Urothelium cell line (cell line): Measurements from ENCODE around the gene ATG9A.
"Not testable (repeated sequence)": the region's sequence is repeated elsewhere in the genome, so short reads cannot be mapped to it uniquely, and the experiment has no call there.

Experiments
- DNase-seq: peaks from one replicate; pipeline ENCODE4 v3.0.0; 2011; ENCODE audit warnings: low spot score, mixed read lengths
- FAIRE-seq: peaks from 2 replicates; lab custom pipeline; 2011; peaks lifted over from hg19 to GRCh38; lab: Jason Lieb, UNC

Gene ATG9A

GRCh38 chr2:219229305-219230058 is at the start of gene ATG9A, which contains the start of gene ANKZF1:
ATG9A (minus strand) TSS chr2:219229636; CDS start chr2:219228024, 1,612 bp downstream.
ANKZF1 (plus strand) TSS chr2:219229806; CDS start chr2:219230258, 452 bp downstream.
- peak; percentile 73 for FAIRE-seq
- DNase-seq, result peak; percentile 99

- FAIRE-seq (no peak), DNase-seq (no peak)
Measured at GRCh38 chr2:219278655-219279150, 49.3 kb upstream of the ATG9A start.

- DNase-seq, result peak; percentile 77
- FAIRE-seq, result peak; percentile 48
Measured at GRCh38 chr2:219277703-219278654, 48.5 kb upstream of the ATG9A start.

GRCh38 chr2:219274361-219274921 is 45.0 kb upstream of the ATG9A start:
- FAIRE-seq (no peak), DNase-seq (peak; percentile 88)

GRCh38 chr2:219273937-219274336 is 44.5 kb upstream of the ATG9A start:
- no peak for FAIRE-seq
- DNase-seq, result peak; percentile 89

- FAIRE-seq (no peak), DNase-seq (no peak)
Measured at GRCh38 chr2:219272995-219273394, 43.6 kb upstream of the ATG9A start.

- DNase-seq (no peak), FAIRE-seq (no peak)
Measured at GRCh38 chr2:219272356-219272755, 42.9 kb upstream of the ATG9A start.

GRCh38 chr2:219271021-219271420 is 41.6 kb upstream of the ATG9A start:
- FAIRE-seq, result no peak
- no peak for DNase-seq

- DNase-seq (no peak), FAIRE-seq (no peak)
Measured at GRCh38 chr2:219270055-219270372, 40.6 kb upstream of the ATG9A start.

- DNase-seq (no peak), FAIRE-seq (peak; percentile 42)
Measured at GRCh38 chr2:219269362-219270054, 40.1 kb upstream of the ATG9A start.

GRCh38 chr2:219268294-219268693 is 38.9 kb upstream of the ATG9A start:
- no peak for DNase-seq
- no peak for FAIRE-seq

- FAIRE-seq (no peak), DNase-seq (no peak)
Measured at GRCh38 chr2:219266886-219267285, 37.5 kb upstream of the ATG9A start.

- no peak for FAIRE-seq
- DNase-seq, result no peak
Measured at GRCh38 chr2:219266232-219266631, 36.8 kb upstream of the ATG9A start.

- no peak for FAIRE-seq
Measured at GRCh38 chr2:219261024-219261855, 31.8 kb upstream of the ATG9A start.

GRCh38 chr2:219258942-219259341 is 29.5 kb upstream of the ATG9A start:
- FAIRE-seq, DNase-seq: not testable (repeated sequence)

More at GRCh38 chr2:219261024-219261855, 31.8 kb upstream of the ATG9A start:
- no peak for DNase-seq

GRCh38 chr2:219254590-219255201 is 25.3 kb upstream of the ATG9A start:
- DNase-seq (no peak), FAIRE-seq (no peak)

- DNase-seq (peak; percentile 95), FAIRE-seq (no peak)
Measured at GRCh38 chr2:219253753-219254589, 24.5 kb upstream of the ATG9A start, which contains the start of gene TUBA4A. TUBA4A (minus strand) TSS chr2:219253918; CDS start chr2:219253858, 60 bp downstream.
